Stimulated activated effector memory CD8-positive, alpha-beta T cell treated with anti-CD3 and anti-CD28 coated beads, Interleukin-12 subunit alpha, Interleukin-12 subunit beta, amount 100 ng/mL, for 72 hours (primary cell): ENCODE data around the gene DAG1.

Source experiments
- ATAC-seq: fragments of 150-1000 bp; cut with Tn5 transposase; 2 replicates; pipeline ENCODE4 v1.10.0; 2021
- DNase-seq, 2 donors: peaks; one replicate each; pipeline ENCODE4 v3.0.0; 2021 to 2022; ENCODE audit warnings: low spot score in 2 of 2
- H3K27ac Mint-ChIP-seq: one replicate; pipeline ENCODE4 v1.8.0; 2022; ENCODE audit warnings: mild to moderate bottlenecking, mixed read lengths
- H3K36me3 Mint-ChIP-seq: one replicate; pipeline ENCODE4 v1.8.0; 2022; ENCODE audit warnings: mild to moderate bottlenecking, mixed read lengths
- H3K4me1 Mint-ChIP-seq: one replicate; pipeline ENCODE4 v1.8.0; 2022; ENCODE audit warnings: mixed read lengths
- H3K4me3 Mint-ChIP-seq: one replicate; pipeline ENCODE4 v1.8.0; 2022; ENCODE audit warnings: mild to moderate bottlenecking, mixed read lengths
- H3K9me3 Mint-ChIP-seq: one replicate; pipeline ENCODE4 v1.8.0; 2022; ENCODE audit warnings: mixed read lengths

Gene DAG1

DNA sequence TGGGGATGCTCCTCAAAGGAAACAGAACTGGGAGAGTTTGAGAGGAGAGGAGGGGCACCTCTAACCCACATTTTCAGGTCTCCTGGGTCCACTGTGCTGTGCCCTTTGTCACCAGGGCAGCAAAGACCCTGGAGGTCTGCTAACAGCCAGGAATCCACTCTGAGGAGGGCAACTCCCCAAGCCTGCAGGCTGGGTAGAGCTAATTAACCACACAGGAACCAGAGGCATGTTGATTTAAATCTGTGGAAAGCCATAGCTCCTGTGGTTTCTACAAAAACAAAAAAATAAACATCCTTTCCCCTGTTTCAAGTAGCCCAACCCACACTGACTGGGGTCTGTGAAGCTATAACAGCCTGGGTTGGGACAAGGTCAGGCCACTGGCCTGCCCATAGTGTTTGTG is 82.0 kb downstream of the DAG1 start:
- Mint-ChIP-seq H3K4me1 (peaks cover 20% of the 10 kb centered on the region), H3K9me3 (no peaks in the 10 kb centered on the region), H3K27ac (no peak overlapping the region), H3K36me3 (peaks cover 12% of the 10 kb centered on the region), H3K4me3 (no peak overlapping the region)
- no peak for ATAC-seq
- DNase-seq, result no peak

DNA sequence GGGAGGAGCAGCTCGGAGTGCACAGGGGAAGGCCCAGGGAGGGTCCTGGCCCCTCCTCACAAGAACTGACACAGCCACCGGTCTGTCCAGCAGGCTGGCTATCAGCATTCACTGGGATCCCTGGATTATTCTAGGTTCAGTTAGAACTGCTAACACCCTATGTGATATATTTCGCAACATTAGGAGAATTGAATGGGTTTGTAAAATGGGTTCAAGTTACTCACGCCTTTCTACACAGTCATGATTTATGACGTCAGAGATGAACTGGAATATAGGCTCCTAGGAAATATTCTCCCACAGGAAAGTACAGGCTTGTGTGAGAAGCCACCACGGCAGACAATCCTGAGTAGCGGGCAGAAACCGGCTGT is 83.2 kb downstream of the DAG1 start:
- Mint-ChIP-seq H3K4me3 (peak overlapping the region; percentile 79), H3K36me3 (peaks cover 7% of the 10 kb centered on the region), H3K9me3 (no peaks in the 10 kb centered on the region), H3K4me1 (peaks cover 20% of the 10 kb centered on the region), H3K27ac (peak overlapping the region; percentile 74)
- DNase-seq (no peak), ATAC-seq (no peak)

GRCh38 chr3:49553692-49554632 is 83.9 kb downstream of the DAG1 start, which contains the start of gene BSN:
TSS of gene BSN (plus strand) at chr3:49554477. CDS start at chr3:49554603, 126 bp downstream.
- H3K4me1 Mint-ChIP-seq, result peaks cover 20% of the 10 kb centered on the region
- peak within 1 kb of the TSS; percentile 74 for H3K27ac Mint-ChIP-seq
- peak; percentile 88 to 96 for DNase-seq
- peak; percentile 91 for ATAC-seq
- H3K4me3 Mint-ChIP-seq, result peak within 1 kb of the TSS; percentile 79
- peaks cover 7% of the 10 kb centered on the region for H3K36me3 Mint-ChIP-seq
- H3K9me3 Mint-ChIP-seq, result no peaks in the 10 kb centered on the region

- peak; percentile 60 to 80 for DNase-seq
- H3K27ac Mint-ChIP-seq, result no peak overlapping the region
Observed at GRCh38 chr3:49554633-49555265, 84.7 kb downstream of the DAG1 start.

DNA sequence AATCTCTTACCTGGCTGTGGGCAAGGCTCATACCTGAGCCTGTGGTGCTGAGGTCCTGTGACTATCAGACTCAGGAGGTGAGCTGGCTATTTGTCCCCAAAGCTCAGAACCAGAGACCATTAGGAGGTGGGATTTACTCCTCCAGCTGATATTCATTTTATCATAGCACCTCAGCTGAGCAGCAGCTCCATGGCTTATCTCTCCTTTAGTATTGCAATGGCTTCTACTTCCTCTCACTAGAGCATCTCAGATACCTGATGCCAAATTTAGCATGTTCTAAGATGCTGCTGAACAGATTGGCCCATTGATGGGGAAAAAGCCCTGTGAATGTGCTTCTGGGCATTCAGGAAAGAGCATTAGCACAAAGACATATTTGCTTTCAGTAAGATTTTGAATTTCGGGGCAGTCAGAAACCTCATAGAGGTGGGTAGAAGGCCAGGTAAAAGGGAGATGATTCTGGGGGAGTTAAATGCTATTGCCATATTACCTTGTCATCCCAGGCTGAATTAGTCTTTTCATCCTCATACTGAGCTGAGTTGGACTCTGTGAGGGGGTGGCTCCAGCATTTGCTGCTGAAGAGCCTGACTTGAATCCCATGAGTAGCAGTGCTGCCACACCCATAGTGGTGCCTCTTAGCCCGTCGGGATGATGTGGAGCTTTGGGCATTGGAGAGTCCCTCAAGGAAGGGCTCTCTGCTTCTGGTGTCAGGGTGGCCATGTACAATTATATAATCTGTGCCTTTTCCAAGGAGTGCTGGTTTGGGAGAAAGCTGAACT is 86.6 kb downstream of the DAG1 start:
- no peak for DNase-seq
- Mint-ChIP-seq H3K4me3 (no peak overlapping the region), H3K9me3 (peaks cover 5% of the 10 kb centered on the region), H3K36me3 (peaks cover 7% of the 10 kb centered on the region), H3K27ac (no peak overlapping the region), H3K4me1 (peaks cover 18% of the 10 kb centered on the region)
- no peak for ATAC-seq

More at GRCh38 chr3:49554633-49555265, 84.7 kb downstream of the DAG1 start:
- ATAC-seq, result peak; percentile 80
- Mint-ChIP-seq H3K9me3 (peaks cover 5% of the 10 kb centered on the region), H3K36me3 (peaks cover 7% of the 10 kb centered on the region), H3K4me1 (peaks cover 20% of the 10 kb centered on the region), H3K4me3 (peak overlapping the region; percentile 79)

DNA sequence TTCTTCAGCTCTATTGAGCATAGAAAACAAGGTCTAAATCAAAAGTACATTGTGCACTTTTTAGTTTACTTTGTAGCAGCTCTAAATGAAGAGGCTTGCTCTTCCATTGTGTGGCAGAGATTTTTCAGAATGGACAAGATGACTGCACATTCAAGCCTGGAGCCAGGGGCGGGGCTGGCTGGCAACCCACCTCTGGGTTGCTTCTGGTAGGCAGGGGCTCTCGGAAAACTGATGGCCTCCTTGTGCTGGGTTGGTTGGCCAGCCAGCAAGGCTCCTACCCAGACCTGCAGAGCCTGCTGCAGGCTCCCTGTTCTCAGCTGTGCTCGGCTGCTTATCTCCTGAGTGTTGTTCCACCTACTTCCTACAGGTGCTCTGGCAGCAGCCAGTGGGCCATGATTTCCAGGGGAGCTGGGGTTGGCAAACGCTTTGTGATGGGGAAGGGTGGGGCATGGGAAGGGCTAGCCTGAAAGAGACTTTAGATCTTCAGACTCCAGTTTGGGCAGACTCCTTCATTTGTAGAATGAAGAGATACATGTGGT is 93.0 kb downstream of the DAG1 start:
- no peaks in the 10 kb centered on the region for H3K36me3 Mint-ChIP-seq
- H3K4me1 Mint-ChIP-seq, result no peaks in the 10 kb centered on the region
- no peak for ATAC-seq
- DNase-seq, result no peak
- H3K27ac Mint-ChIP-seq, result no peak overlapping the region
- H3K4me3 Mint-ChIP-seq, result no peak overlapping the region
- H3K9me3 Mint-ChIP-seq, result peaks cover 5% of the 10 kb centered on the region

- H3K4me1 Mint-ChIP-seq, result no peaks in the 10 kb centered on the region
- no peak overlapping the region for H3K4me3 Mint-ChIP-seq
- no peaks in the 10 kb centered on the region for H3K36me3 Mint-ChIP-seq
- peaks cover 5% of the 10 kb centered on the region for H3K9me3 Mint-ChIP-seq
- H3K27ac Mint-ChIP-seq, result no peak overlapping the region
- ATAC-seq, result no peak
- DNase-seq, result no peak
Observed at GRCh38 chr3:49563766-49564165, 93.7 kb downstream of the DAG1 start.

DNA sequence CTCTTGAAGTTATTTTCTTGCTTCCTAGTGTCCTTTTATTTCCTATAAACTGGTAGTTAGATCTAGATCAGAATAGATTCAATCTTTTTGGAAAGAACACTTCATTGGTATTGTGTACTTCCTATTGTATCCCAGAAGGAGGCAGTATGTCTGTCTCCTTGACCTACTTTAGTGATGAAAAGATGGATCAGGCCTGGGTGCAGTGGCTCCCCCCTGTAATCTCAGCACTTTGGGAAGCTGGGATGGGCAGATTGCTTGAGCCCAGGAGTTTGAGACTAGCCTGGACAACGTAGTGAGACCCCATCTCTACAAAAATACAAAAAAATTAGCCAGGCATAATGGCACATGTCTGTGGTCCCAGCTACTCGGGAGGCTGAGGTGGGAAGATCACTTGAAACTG is 96.2 kb downstream of the DAG1 start:
- Mint-ChIP-seq H3K27ac (no peak overlapping the region), H3K9me3 (no peaks in the 10 kb centered on the region), H3K4me1 (no peaks in the 10 kb centered on the region), H3K36me3 (no peaks in the 10 kb centered on the region), H3K4me3 (no peak overlapping the region)
- no peak for ATAC-seq
- no peak for DNase-seq

DNA sequence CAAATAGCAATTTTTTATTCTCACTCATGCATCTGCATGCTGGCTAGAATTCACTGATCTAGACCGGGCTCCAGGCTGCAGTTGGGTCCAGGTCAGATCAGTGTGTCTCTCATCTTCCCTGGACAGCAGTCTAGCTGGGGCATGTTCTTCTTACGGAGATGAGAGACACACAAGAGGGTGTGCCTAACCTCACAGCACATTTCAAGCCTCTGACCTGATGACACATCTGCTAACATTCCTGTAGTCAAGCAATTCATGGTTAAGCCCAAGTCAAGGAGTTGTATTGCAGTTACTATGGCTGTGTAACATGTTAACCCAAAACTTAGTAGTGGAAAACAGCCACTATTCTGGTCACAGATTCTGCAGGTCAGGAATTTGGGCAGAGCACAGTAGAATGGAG is 97.3 kb downstream of the DAG1 start:
- DNase-seq (no peak), ATAC-seq (no peak)
- H3K36me3 Mint-ChIP-seq, result no peaks in the 10 kb centered on the region
- no peak overlapping the region for H3K27ac Mint-ChIP-seq
- no peaks in the 10 kb centered on the region for H3K9me3 Mint-ChIP-seq
- H3K4me1 Mint-ChIP-seq, result no peaks in the 10 kb centered on the region
- no peak overlapping the region for H3K4me3 Mint-ChIP-seq

- Mint-ChIP-seq H3K4me3 (no peak overlapping the region), H3K36me3 (no peaks in the 10 kb centered on the region), H3K27ac (no peak overlapping the region), H3K9me3 (no peaks in the 10 kb centered on the region), H3K4me1 (no peaks in the 10 kb centered on the region)
- ATAC-seq (no peak), DNase-seq (no peak)
Observed at GRCh38 chr3:49568965-49569364, 98.9 kb downstream of the DAG1 start.

- ATAC-seq (no peak), DNase-seq (no peak)
- H3K36me3 Mint-ChIP-seq, result no peaks in the 10 kb centered on the region
- H3K9me3 Mint-ChIP-seq, result no peaks in the 10 kb centered on the region
- H3K4me3 Mint-ChIP-seq, result no peak overlapping the region
- no peak overlapping the region for H3K27ac Mint-ChIP-seq
- H3K4me1 Mint-ChIP-seq, result no peaks in the 10 kb centered on the region
Observed at GRCh38 chr3:49570028-49570654, 100.1 kb downstream of the DAG1 start.

DNA sequence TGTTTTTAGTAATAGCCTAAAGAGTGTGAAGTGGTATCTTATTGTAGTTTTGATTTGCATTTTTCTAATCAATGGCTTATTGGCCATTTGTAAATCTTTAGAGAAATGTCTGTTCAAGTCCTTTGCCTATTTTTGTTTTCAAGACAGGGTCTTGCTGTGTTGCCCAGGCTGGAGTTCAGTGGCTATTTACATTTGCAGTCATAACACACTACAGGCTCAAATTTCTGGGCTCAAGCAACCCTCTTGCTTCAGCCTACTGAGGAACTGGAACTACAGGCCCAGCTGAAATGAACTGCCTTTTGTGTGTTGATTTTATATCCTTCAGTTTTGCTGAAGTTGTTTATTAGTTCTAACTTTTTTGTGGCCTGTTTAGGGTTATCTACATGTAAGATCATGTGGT is 112.1 kb downstream of the DAG1 start:
- ATAC-seq, result no peak
- H3K27ac Mint-ChIP-seq, result no peak overlapping the region
- DNase-seq, result peak in 1 of 2 donors; percentile 7
- H3K9me3 Mint-ChIP-seq, result no peaks in the 10 kb centered on the region
- no peaks in the 10 kb centered on the region for H3K36me3 Mint-ChIP-seq
- no peak overlapping the region for H3K4me3 Mint-ChIP-seq
- no peaks in the 10 kb centered on the region for H3K4me1 Mint-ChIP-seq
